ENCODE results near the gene FILIP1L.
"Not testable (repeated sequence)": the region's sequence is repeated elsewhere in the genome, so short reads cannot be mapped to it uniquely, and the experiment has no call there.

FILIP1L gene

GRCh38 chr3:100098784-100099070, 15.6 kb downstream of the FILIP1L start:
- no peak for DNase-seq (ENCODE audit: low spot score)

DNA sequence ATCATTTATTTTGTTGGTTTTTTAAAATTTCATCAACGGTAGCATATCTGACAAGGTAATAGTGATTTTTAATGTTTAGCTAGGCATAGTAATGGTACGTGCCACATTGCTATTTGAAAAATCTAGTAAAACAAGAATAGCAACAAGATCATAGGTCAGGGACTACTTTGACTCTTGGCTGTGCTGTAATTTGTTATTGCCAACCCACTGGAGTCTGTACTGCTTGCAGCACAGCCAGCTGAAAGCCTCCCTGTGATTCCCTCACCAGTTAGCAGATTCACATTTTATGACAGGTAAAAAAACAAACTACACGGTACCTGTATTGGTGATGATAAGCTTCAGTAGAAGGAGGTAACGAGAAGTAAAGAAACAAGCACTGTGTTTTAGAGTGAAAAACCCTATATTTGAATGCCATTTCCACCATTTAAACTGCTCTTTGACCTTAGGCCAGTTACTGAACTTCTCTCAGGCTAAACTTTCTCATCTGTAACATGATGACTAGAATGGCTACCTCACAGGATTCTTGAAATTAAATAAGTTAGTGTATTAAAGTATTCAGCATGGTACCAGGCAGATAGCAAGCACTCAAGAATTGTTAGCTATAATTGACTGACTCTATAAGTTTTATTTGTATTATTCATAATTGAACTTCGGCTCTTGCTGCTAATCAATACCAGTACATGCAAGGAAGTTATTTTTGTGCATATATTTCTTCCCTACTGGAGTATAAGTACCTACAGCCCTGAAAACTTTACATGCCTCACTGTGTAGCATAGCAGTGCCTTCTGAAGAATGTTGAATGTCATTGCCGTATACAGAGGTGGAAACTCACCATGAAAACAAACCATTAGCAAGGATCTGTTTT, 16.1 kb downstream of the FILIP1L start:
- no peak for DNase-seq (ENCODE audit: low spot score)

DNA sequence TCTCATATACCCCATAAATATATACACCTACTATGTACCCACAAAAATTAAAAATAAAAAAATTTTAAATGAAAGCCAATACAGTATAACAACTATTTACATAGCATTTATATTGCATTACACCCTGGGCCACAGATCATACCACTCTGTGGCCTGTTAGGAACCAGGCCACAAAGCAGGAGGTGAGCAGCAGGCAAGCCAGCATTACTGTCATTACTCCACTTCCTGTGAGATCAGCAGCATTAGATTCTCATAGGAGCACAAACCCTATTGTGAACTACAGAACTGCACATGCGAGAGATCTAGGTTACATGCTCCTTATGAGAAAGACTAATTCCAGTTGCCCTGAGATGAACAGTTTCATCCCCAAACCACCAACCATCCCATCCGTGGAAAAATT, 17.4 kb downstream of the FILIP1L start:
- no peak for DNase-seq (ENCODE audit: low spot score)

GRCh38 chr3:100096286-100096685, 18.0 kb downstream of the FILIP1L start:
- not testable (repeated sequence) for DNase-seq (ENCODE audit: low spot score)

DNA sequence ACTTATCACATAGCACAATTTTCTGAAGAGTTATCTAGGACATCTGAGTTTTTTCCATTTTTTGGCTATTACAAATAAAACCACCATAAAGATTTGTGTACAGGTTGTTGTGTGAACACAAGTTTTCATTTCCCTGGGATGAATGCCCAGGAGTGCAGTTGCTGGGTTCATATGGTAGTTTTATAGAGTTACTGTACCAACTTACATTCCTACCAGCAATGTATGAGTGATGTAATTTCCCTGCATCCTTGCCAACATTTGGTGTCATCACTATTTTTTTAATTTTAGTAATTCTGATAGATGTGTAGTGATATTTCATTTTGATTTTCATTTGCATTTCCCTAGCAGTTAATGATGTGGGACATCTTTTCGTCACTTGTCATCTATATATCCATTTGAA, 20.5 kb downstream of the FILIP1L start:
- DNase-seq (ENCODE audit: low spot score) = no peak

- DNase-seq (ENCODE audit: low spot score) = no peak
Measured at GRCh38 chr3:100090669-100091005, 23.7 kb downstream of the FILIP1L start.

DNA sequence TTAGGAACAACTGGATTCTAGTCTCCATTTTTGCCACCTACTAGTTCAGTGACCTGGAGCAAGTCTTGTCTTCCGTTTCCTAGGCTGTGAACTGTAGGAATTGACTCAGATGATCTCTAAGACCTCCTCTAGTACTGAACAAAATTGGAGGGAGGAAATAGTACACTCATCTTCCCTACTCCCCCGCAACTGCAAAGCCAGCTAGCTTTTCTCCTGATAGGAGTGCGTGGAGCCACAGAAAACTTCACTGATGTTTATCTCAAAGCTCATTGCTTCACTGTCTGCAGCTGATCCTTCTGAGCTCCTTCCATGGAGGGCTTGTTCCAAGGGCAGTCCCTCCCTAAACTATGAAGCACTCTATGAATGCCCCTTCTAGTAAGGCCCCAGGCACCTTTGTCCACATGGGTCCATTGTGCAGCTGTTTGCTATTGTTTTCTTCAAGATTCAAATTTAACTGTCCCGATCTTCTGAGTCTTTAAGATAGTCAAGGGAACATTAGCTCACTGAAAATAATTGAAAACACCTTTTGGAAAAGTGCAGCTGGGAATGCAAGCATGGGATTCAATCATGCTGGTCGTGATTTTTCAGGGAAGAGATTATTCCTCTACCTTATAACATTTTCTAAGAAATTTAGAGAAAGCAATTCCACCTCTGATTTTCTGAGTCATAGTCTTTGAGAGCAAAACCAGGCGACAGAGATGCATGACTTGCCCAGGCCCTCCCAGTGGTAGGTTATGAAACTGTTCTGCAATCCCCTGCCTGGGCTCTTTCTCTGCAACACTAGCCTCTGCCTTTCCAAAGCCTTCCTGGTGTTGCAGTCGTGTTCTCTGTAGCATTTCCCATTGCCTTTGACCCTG, 24.3 kb downstream of the FILIP1L start:
- DNase-seq (ENCODE audit: low spot score) = no peak

DNA sequence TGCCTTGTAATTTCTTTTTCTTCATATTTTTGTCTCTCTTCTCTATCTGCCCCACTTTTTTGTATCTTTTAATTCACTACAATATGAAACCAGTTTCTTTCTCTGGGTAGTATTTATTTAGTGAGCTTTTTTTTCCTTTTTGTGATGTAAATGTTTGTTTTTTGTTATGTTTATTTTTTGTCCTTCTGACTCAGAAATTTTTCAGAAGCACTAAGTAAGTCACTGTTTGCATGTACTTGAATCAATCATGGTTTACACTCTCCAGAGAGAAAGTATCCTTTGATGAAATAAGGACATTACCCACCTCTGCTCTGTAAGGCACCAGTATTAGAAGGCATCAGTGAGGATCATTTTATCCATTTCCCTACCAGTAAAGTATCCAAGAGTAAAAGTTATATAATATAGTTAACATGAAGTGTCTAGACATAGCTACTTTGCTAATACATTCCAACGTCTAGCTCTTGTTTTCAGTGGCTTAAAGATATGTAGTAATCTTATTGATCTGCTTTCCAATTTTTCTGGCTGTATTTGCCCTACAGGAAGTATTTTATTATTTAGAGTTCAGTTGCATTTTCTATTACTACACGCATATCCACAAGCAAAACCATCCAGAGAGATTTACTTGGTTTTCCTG, 25.4 kb downstream of the FILIP1L start:
- no peak for DNase-seq (ENCODE audit: low spot score)

DNA sequence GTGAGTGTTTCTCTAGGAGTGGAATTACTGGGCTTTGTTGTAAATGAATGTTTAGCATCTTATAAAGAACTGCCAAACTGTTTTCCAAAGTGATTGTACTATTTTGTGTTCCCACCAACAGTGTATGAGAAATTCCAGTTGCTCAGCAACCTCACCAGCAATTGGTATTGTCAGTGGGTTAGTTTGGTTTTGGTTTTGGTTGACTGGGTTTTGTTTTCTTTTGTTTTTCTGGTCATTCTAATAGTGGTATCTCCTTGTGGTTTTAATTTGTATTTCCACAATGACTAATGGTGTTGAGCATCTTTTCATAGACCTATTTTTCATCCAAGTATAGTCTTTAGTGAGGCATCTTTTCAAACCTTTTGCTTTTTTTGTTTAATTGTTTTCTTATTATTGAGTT, 27.1 kb downstream of the FILIP1L start:
- no peak for DNase-seq (ENCODE audit: low spot score)

GRCh38 chr3:100086401-100086800, 27.9 kb downstream of the FILIP1L start:
- DNase-seq (ENCODE audit: low spot score) = no peak

GRCh38 chr3:100084100-100084806, 30.0 kb downstream of the FILIP1L start:
- no peak for DNase-seq (ENCODE audit: low spot score)

- no peak for DNase-seq (ENCODE audit: low spot score)
Measured at GRCh38 chr3:100083209-100083608, 31.1 kb downstream of the FILIP1L start.

DNA sequence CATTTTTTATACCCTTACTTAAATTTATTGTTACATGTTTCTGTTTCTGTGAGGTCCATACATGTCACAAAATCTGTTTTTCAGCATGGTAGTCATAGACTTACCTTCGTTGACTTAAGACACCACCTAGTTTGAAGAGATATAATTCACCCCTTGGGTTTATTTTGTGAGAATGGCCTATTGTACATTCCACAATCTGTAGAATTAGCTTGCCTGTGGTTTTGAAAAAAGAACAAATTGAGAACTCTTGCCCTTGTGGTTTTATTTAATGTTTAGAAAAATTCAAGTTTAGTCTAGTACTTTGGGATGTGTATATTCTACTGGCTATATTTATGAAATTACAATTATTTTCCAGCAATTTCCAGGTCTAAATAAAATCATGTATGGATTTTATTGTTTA, 31.6 kb downstream of the FILIP1L start:
- DNase-seq (ENCODE audit: low spot score) = no peak

GRCh38 chr3:100081986-100082692, 32.2 kb downstream of the FILIP1L start:
- no peak for DNase-seq (ENCODE audit: low spot score)

DNA sequence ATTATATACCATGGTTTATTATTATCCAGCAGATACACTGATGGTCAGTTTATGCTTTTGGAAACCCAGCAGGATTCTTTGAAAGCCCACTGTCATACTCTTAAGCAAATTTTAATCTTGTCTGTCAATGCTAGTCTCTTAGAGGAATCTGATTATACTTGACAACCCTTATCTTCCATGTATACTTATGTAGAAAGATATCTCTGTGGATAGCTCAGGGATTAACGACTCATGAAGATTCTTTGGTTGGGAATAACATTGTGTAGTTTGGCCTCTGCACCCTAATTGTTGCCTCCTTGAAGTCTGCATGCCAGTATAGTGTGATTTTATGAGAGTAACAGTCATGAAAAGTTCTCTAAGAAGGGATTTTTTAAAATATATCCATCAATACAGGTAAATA, 33.0 kb downstream of the FILIP1L start:
- no peak for DNase-seq (ENCODE audit: low spot score)

DNA sequence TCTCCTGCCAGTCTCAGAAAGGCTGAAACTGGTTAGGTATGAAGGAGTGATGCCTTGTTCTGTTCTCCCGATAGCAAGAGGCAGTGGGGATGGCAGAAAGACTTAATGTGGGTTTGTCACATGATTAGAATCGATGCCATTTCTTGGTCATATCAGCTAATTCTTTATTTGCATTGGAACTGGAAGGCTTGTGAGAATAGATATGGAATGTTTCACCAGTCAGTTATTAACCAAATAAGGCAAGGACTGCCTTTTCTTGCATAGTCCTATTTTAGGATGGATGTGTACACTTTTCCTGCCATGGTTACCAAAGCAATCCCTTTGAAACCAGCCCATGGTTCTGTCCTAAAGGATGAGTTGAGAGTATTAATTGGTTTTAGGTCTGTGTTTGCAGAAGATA, 33.7 kb downstream of the FILIP1L start:
- no peak for DNase-seq (ENCODE audit: low spot score)

- no peak for DNase-seq (ENCODE audit: low spot score)
Measured at GRCh38 chr3:100079328-100079727, 35.0 kb downstream of the FILIP1L start.

DNA sequence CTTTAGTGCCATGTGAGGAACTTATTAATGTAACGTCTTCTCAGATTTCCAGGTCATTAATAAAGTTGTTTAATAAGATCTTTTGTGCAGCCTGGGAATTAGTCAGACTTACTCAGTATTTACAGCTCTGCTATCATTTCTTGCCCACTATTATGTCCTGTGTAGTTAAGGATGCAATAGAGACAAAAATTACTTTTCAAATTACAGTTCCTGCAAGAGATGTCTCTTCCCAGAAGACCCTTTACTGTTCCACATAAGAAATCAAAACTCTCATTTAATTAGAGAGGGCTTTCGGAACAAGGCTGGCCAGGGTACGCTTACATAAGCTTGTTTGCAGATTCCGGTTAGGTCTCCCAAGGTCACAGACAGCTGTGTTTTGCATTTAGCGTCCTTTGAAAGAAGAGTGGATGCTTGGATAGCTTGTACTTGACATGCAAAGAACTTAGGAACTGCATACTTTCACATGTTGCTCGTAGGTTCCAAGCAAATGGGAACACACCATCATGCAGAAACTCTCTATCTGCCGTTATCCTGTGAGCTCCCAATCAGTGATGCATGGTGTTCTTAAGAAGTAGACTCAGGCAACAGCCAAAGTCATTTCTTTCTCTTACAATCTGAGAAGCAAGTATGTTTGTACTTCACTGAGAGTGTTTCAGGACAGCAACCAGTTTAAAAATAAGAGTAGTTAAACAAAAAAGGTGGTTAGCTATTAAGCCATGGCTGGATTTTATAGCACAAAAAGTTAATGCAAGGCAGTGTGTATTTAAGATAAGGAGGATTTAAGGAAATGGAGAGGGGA, 37.4 kb downstream of the FILIP1L start:
- DNase-seq (ENCODE audit: low spot score) = no peak

GRCh38 chr3:100075851-100076730, 38.2 kb downstream of the FILIP1L start:
- DNase-seq (ENCODE audit: low spot score) = no peak

GRCh38 chr3:100075196-100075595, 39.1 kb downstream of the FILIP1L start:
- DNase-seq (ENCODE audit: low spot score) = no peak
